ENCODE measurements around the gene TRIM3.

Gene TRIM3

GRCh38 chr11:6437423-6437822 lies 36.3 kb downstream of the TRIM3 start:
- no peak for DNase-seq

DNA sequence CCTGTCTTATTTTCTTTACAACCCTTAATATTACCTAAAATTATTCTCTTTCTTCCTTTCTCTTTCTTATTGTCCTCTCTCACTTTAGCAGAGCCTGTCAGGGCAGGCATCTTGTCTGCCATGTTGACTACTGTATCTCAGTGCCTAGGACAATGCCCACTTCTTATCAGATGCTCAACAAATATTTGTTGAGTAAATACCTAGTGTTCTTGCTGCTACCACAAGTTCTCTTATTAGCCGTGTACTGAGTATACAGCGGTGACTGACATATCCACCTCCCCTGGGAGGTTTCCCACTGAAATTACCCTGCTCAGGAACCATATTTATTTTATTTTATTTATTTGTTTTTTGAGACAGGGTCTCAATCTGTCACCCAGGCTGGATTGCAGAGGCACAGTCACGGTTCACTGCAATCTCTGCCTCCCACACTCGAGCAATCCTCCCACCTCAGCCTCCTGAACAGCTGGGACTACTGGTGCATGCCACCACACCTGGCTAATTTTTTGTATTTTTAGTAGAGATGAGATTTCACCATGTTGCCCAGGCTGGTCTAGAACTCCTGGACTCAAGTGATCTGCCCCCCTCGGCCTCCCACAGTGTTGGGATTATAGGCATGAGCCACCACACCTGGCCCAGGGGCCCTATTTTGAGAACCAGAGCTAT lies 39.6 kb downstream of the TRIM3 start:
- DNase-seq = no peak

DNA sequence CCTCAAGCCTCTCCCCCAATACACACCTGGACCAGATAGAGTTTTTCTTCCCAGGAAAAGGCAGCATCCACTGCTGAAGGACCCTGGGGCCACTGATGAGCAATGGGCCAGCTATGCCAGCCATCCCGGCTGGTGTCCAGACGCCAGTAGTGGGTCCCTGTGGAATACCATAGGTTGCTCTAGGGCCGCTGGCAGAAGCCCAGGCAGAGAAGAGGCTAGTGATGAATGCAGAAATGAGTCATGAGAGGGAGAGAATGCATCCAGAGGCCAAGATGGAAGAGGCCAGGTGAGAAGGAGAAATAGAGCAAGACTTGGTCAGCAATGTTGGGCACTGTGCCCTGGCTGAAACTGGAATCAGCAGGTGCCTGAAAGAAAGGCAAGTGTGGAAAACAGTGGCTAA lies 41.9 kb downstream of the TRIM3 start:
- no peak for DNase-seq

DNA sequence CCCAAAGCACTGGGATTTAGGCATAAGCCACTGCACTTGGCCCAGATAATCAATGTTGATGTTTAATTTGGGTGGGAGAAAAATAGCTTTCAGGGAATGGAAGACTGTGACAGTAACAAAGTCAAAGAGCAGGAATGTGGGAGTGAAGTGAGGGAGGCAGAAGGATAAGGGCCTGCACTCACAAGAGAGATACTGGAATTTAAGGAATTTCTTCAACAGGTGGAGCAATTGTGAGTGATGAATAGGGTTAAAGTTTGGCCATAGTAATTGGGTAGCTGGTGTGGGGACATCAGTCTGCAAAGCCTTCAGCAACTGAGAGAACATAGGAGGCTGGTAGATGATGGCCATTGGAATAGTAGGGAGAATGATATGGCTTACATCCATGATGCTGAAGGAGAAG lies 46.2 kb downstream of the TRIM3 start:
- DNase-seq = no peak

DNA sequence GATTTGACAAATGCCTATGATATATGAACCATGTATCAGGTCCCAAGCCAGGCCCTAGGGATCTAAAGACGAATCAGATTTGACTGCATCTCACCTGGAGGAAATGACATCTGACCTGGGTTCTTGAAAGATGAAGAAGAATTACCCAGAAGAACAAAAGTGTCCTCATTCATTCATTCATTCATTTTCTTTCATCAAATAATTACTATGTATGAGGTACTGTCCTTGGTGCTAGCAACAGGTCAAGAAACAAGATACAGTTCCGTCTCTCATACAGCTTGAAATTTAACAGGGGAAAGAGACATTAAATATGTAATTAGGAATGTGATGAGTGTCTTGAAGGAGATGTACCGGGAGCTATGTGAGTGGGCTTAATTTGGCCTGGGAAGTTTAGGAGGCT lies 53.1 kb downstream of the TRIM3 start:
- no peak for DNase-seq

- DNase-seq = no peak
Measured at GRCh38 chr11:6419009-6419631, 54.6 kb downstream of the TRIM3 start, which contains the start of gene APBB1. TSS of gene APBB1 (minus strand) at chr11:6419094. CDS start at chr11:6411347, 7,747 bp downstream.

GRCh38 chr11:6418557-6419008 lies 55.2 kb downstream of the TRIM3 start:
- DNase-seq = no peak

GRCh38 chr11:6417907-6418556 lies 55.7 kb downstream of the TRIM3 start:
- no peak for DNase-seq

DNA sequence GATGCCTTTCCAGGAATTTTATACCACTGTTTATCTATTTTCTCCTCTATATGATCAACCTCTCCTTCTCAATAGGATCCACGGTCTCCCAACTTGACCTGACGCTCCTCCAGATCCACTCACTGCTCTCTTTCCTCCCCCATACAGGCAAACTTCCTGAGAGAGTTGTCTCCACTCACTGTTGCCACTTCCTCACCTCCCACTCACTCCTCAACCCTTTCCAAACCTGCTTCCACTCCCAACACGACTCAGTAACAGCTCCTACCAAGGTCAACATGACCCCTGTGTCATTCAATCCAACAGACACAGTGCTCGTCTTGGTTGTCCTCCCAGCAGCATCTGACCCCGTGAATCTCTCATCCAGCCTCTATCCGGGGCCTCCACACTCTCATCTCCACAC lies 57.9 kb downstream of the TRIM3 start:
- no peak for DNase-seq

DNA sequence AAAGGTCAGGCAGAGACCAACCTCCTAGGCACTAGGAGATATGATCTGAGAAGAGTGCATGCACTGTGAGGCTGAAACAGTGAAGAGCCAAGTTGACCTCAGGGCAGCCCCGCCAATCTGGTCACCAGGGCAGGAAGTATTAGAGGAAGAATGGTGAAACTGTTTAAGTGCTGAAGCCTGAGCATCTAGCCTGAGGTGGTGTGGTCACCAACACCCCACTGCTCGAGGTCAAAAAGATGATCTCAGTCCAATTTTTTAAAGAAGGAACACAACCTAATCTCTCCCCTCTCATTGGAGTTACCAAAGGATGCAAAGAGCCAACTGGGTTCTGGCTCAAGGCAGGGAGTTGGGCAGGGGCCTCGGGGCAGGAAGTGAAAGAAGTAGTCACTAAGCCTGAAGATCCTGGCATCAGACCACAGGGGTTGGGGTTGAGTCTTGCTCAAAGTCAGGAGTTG lies 58.8 kb downstream of the TRIM3 start:
- DNase-seq = no peak

DNA sequence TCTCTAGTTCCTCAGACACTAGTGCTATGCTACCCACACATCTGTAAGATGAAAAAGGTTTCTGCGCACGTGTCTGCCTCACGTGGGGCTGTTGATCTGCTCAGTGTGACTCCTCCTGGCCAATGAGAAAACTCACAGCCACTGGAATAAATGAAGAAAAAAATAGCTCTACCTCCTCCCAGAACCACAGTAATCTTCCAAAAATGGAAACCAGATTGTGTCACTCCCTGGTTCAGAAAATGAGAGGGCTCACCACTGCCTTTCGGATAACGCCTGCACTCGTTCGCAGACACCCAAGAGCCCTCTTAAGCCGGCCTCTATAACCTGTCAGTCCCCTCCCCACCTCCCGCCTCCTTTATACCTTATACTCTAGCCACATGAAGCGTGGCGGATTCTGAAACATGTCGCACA lies 59.9 kb downstream of the TRIM3 start:
- no peak for DNase-seq

DNA sequence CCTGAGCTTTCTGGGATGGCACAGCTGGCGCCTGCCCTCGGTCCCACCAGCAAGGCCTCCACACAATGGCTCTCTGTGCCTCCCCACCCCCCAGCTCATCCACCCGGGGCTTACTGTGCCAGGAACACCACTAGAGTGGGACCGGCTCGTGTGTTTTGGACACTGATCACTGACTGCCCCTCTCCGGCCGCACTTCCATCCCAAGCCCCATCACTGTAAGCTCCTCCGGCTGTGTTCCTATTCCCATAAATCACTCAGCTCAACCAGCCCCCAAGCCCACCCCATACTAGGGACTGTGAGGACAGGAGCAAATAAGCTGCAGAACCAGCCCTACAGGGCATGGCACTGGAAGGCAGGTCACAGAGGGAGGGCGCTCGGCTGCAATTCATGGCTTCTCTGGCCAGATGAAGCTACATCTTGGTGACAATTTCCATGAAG lies 62.1 kb downstream of the TRIM3 start:
- DNase-seq = no peak

DNA sequence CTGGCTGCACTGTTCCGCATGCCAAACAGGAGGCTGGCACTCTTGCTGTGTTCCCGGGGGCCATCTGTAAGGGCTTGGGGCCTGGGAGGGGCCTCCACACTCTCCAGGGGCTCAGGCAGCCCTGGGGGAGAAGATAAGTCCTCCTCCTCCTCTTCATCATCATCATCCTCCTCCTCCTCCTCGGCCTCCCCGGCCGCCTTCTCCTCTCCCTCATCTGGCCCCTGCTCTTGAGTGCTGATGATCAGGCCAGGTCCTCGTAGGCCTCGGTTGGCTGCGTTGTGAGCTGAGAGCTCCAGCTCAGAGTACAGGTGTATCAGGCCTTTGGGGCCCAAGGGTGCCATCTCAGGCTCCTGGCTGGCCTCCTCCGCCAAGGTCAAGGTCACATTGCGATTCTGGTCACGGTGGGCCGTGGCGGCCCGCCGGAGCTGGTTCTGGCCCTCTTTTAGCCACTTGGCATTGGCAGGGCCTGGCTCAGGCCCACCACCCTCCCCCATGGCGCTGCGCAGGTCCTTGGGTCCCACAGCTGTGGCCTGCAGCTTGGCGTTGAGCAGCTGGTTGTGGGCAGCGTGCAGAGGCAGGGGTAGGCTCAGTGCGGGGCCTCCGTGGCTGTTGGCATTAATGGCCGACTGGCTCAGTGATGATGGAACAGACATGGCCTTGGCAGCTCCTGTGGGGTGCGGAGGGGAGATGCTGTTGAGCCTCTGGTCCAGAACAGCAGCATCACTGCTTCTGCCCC lies 62.9 kb downstream of the TRIM3 start:
- DNase-seq = no peak

DNA sequence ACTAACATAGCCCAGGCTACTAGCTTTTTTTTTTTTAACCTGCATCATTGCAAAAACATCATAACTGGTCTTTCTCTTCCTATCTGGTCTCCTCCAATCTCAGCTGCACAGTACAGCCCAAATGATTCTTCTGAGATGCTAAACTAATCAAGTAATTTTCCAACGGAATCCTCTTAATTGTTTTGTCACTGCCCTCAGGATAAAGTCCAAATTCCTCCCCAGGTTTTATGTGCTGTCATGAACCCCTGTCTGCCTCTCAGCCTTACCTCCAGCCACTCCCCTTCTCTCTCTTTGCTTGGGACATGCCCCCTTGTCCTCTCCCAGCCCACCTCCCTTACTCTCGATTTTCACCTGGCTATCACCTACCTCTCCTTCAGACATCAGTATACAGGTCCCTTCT lies 67.4 kb downstream of the TRIM3 start:
- no peak for DNase-seq

- DNase-seq = no peak
Measured at GRCh38 chr11:6405846-6406245, 67.9 kb downstream of the TRIM3 start.

- DNase-seq = no peak
Measured at GRCh38 chr11:6405052-6405667, 68.6 kb downstream of the TRIM3 start.

GRCh38 chr11:6404342-6405051 lies 69.2 kb downstream of the TRIM3 start:
- no peak for DNase-seq

- DNase-seq = no peak
Measured at GRCh38 chr11:6403539-6403938, 70.2 kb downstream of the TRIM3 start.

- DNase-seq = no peak
Measured at GRCh38 chr11:6402561-6402981, 71.2 kb downstream of the TRIM3 start.

GRCh38 chr11:6402061-6402470 lies 71.7 kb downstream of the TRIM3 start:
- no peak for DNase-seq

- DNase-seq = no peak
Measured at GRCh38 chr11:6401464-6401863, 72.3 kb downstream of the TRIM3 start.

Data from NCI-H187 treated with DMSO at 0.1 percent for 48 hours (cell line).